Trophoblast cell (in vitro differentiated cells and primary cell): ENCODE measurements around the gene RPL13A. TPM values are rescaled to one million over a fixed set of nuclear protein-coding genes. Genes with fewer than 3 reads are reported as not detected.
A peak's percentile ranks its signal among the peaks of the same experiment; 100 is the strongest.

Experiments
- DNase-seq, 2 donors: peaks; one replicate each; pipeline ENCODE4 v3.0.0-alpha.2; 2016
- H2AFZ ChIP-seq: 2 replicates; pipeline ENCODE4 v1.6.1; 2013; ENCODE audit warnings: low read length, moderate library complexity, mild to moderate bottlenecking; ENCODE audit not compliant: insufficient read depth, poor library complexity
- H2AK5ac ChIP-seq: 2 replicates; pipeline ENCODE4 v1.6.1; 2013; ENCODE audit warnings: mild to moderate bottlenecking, low read length
- H2BK120ac ChIP-seq: 2 replicates; pipeline ENCODE4 v1.6.1; 2013; ENCODE audit warnings: low read length, mild to moderate bottlenecking, moderate library complexity; ENCODE audit not compliant: insufficient read depth, poor library complexity
- H2BK12ac ChIP-seq: 2 replicates; pipeline ENCODE4 v1.6.1; 2013; ENCODE audit warnings: mild to moderate bottlenecking, low read length, moderate library complexity
- H2BK5ac ChIP-seq: 2 replicates; pipeline ENCODE4 v1.6.1; 2013; ENCODE audit warnings: low read length, low read depth, moderate library complexity, mild to moderate bottlenecking; ENCODE audit not compliant: poor library complexity
- H3K14ac ChIP-seq: 2 replicates; pipeline ENCODE4 v1.6.1; 2013; ENCODE audit warnings: mild to moderate bottlenecking, low read length
- H3K18ac ChIP-seq: 2 replicates; pipeline ENCODE4 v1.6.1; 2013; ENCODE audit warnings: mild to moderate bottlenecking, low read length
- H3K23ac ChIP-seq: 2 replicates; pipeline ENCODE4 v1.6.1; 2013; ENCODE audit warnings: low read length
- H3K27ac ChIP-seq: 2 replicates; pipeline ENCODE4 v1.5.1; 2013; ENCODE audit warnings: low read depth, mild to moderate bottlenecking, inconsistent platforms, low read length, moderate library complexity
- H3K27me3 ChIP-seq: 2 replicates; pipeline ENCODE4 v1.6.1; 2013; ENCODE audit warnings: inconsistent platforms, mild to moderate bottlenecking, low read length, moderate library complexity; ENCODE audit not compliant: insufficient read depth
- H3K36me3 ChIP-seq, 2 experiments: 1 replicate in 1 of 2; 2 replicates in 1 of 2; pipeline ENCODE4 v1.6.1; 2013; ENCODE audit warnings: low read length in 2 of 2, mild to moderate bottlenecking in 2 of 2, moderate library complexity in 1 of 2; ENCODE audit not compliant: insufficient read depth in 2 of 2, control insufficient read depth in 1 of 2
- H3K4ac ChIP-seq: 2 replicates; pipeline ENCODE4 v1.6.1; 2013; ENCODE audit warnings: low read depth, mild to moderate bottlenecking, low read length, moderate library complexity
- H3K4me1 ChIP-seq, 2 experiments: 1 replicate in 1 of 2; 2 replicates in 1 of 2; pipeline ENCODE4 v1.6.1; 2013; ENCODE audit warnings: low read length in 2 of 2, mild to moderate bottlenecking in 2 of 2, moderate library complexity in 1 of 2; ENCODE audit not compliant: insufficient read depth in 2 of 2, control insufficient read depth in 1 of 2
- H3K4me2 ChIP-seq: 2 replicates; pipeline ENCODE4 v1.6.1; 2013; ENCODE audit warnings: inconsistent platforms, mild to moderate bottlenecking, low read length, moderate library complexity
- H3K4me3 ChIP-seq: 2 replicates; pipeline ENCODE4 v1.5.1; 2013; ENCODE audit warnings: mild to moderate bottlenecking, low read depth, low read length, inconsistent platforms
- H3K79me1 ChIP-seq: one replicate; pipeline ENCODE4 v1.6.1; 2013; ENCODE audit warnings: low read length
- H3K79me2 ChIP-seq: 2 replicates; pipeline ENCODE4 v1.6.1; 2013; ENCODE audit warnings: low read length, mild to moderate bottlenecking; ENCODE audit not compliant: control insufficient read depth, insufficient read depth, poor library complexity
- H3K9ac ChIP-seq: 2 replicates; pipeline ENCODE4 v1.6.1; 2013; ENCODE audit warnings: mild to moderate bottlenecking, low read length
- H3K9me3 ChIP-seq: 2 replicates; pipeline ENCODE4 v1.6.1; 2013; ENCODE audit warnings: low read depth, mild to moderate bottlenecking, control low read depth, inconsistent platforms, low read length; ENCODE audit not compliant: insufficient read depth
- H4K12ac ChIP-seq: 2 replicates; pipeline ENCODE4 v1.6.1; 2013; ENCODE audit warnings: low read depth, mild to moderate bottlenecking, low read length, moderate library complexity
- H4K8ac ChIP-seq: 2 replicates; pipeline ENCODE4 v1.6.1; 2013; ENCODE audit warnings: low read depth, mild to moderate bottlenecking, low read length, moderate library complexity
- H4K91ac ChIP-seq: one replicate; pipeline ENCODE4 v1.6.1; 2013; ENCODE audit warnings: low read depth, mild to moderate bottlenecking, low read length, moderate library complexity
- WGBS: extraction: QIAGEN DNeasy Blood & Tissue Kit; methylation state at CpG from one replicate; pipeline ENCODE4 v1.1.7; 2013; ENCODE audit warnings: missing lambda C conversion rate; ENCODE audit not compliant: insufficient read length, insufficient coverage; ENCODE audit errors: extremely low coverage; 5-methylcytosine and 5-hydroxymethylcytosine counted together
- polyA plus RNA-seq: library from polyadenylated mRNA; stranded (reverse); fragments of 200-250 nt; gene quantifications from 2 replicates; pipeline ENCODE4 v1.2.3, GENCODE V29; 2013

RPL13A gene
- polyA plus RNA-seq: 4,404 and 4,537 TPM in 2 replicates

GRCh38 chr19:49487277-49488045 is at the start of gene RPL13A:
Gene RPL13A, plus strand, starts transcription at chr19:49487608. Its CDS starts 22 bp downstream, at chr19:49487630.
- Histone ChIP-seq H3K23ac (no peak within 1 kb of the TSS), H2BK5ac (peak within 1 kb of the TSS; percentile 86), H3K18ac (peak within 1 kb of the TSS; percentile 71), H3K4me3 (peak within 1 kb of the TSS; percentile 91), H3K14ac (peak within 1 kb of the TSS; percentile 94), H4K91ac (peak within 1 kb of the TSS; percentile 77), H4K12ac (peak within 1 kb of the TSS; percentile 90), H3K79me1 (peaks cover 11% of the 10 kb centered on the region), H2BK120ac (peak within 1 kb of the TSS; percentile 86), H3K4me2 (peak within 1 kb of the TSS; percentile 82), H3K4me1 (peaks cover 0 to 3% of the 10 kb centered on the region in 2 experiments), H3K27ac (peak within 1 kb of the TSS; percentile 64), H3K36me3 (peaks cover 35 to 40% of the 10 kb centered on the region in 2 experiments), H3K9me3 (peaks cover 4% of the 10 kb centered on the region), H3K79me2 (peaks cover 17% of the 10 kb centered on the region), H2AK5ac (peak within 1 kb of the TSS; percentile 94), H3K27me3 (no peaks in the 10 kb centered on the region), H2AFZ (peak within 1 kb of the TSS; percentile 20), H2BK12ac (no peak within 1 kb of the TSS), H3K4ac (peak within 1 kb of the TSS; percentile 97), H3K9ac (peak within 1 kb of the TSS; percentile 99), H4K8ac (peak within 1 kb of the TSS; percentile 92)
- DNase-seq: peak; percentile 100
- no CpG with 5 or more reads among the region's 57 CpGs for WGBS

- no peak overlapping the region for H2AFZ ChIP-seq
- no peak overlapping the region for H3K23ac ChIP-seq
- no CpG with 5 or more reads among the region's 6 CpGs for WGBS
- H2AK5ac ChIP-seq: no peak overlapping the region
- peaks cover 3% of the 10 kb centered on the region for H3K79me1 ChIP-seq
- no peak overlapping the region for H3K4me3 ChIP-seq
- no peak overlapping the region for H4K12ac ChIP-seq
- H4K8ac ChIP-seq: no peak overlapping the region
- no peak overlapping the region for H3K4me2 ChIP-seq
- H3K18ac ChIP-seq: no peak overlapping the region
- H4K91ac ChIP-seq: no peak overlapping the region
- DNase-seq: no peak
- H3K36me3 ChIP-seq: no peaks in the 10 kb centered on the region
- H3K27me3 ChIP-seq: peaks cover 56% of the 10 kb centered on the region
- H3K27ac ChIP-seq: no peak overlapping the region
- H3K4me1 ChIP-seq: peaks cover 3% of the 10 kb centered on the region in 2 experiments
- no peak overlapping the region for H3K14ac ChIP-seq
- H2BK120ac ChIP-seq: no peak overlapping the region
- no peak overlapping the region for H2BK12ac ChIP-seq
- no peak overlapping the region for H2BK5ac ChIP-seq
- H3K9ac ChIP-seq: no peak overlapping the region
- no peak overlapping the region for H3K4ac ChIP-seq
- peaks cover 20% of the 10 kb centered on the region for H3K9me3 ChIP-seq
- H3K79me2 ChIP-seq: peaks cover 2% of the 10 kb centered on the region
These were observed 49.1 kb upstream of the RPL13A start for GRCh38 chr19:49438261-49438660.

GRCh38 chr19:49439836-49440235 is 47.6 kb upstream of the RPL13A start:
- Histone ChIP-seq H2BK120ac (no peak overlapping the region), H3K23ac (no peak overlapping the region), H3K4me3 (peak overlapping the region; percentile 47), H3K36me3 (no peaks in the 10 kb centered on the region), H3K18ac (no peak overlapping the region), H3K14ac (no peak overlapping the region), H3K4me2 (no peak overlapping the region), H2BK12ac (no peak overlapping the region), H3K4ac (no peak overlapping the region), H2AK5ac (no peak overlapping the region), H3K9me3 (peaks cover 17% of the 10 kb centered on the region), H4K12ac (no peak overlapping the region), H4K8ac (no peak overlapping the region), H3K27me3 (peaks cover 56% of the 10 kb centered on the region), H3K27ac (no peak overlapping the region), H3K4me1 (peaks cover 3% of the 10 kb centered on the region in 2 experiments), H3K79me2 (peaks cover 3% of the 10 kb centered on the region), H3K79me1 (peaks cover 5% of the 10 kb centered on the region), H2AFZ (no peak overlapping the region), H4K91ac (no peak overlapping the region), H3K9ac (no peak overlapping the region), H2BK5ac (no peak overlapping the region)
- WGBS: no CpG with 5 or more reads among the region's 6 CpGs
- DNase-seq: no peak

GRCh38 chr19:49440439-49441209 is 46.8 kb upstream of the RPL13A start:
- WGBS: no CpG with 5 or more reads among the region's 19 CpGs
- H3K18ac ChIP-seq: no peak overlapping the region
- no peak overlapping the region for H3K14ac ChIP-seq
- H3K4me3 ChIP-seq: no peak overlapping the region
- no peak overlapping the region for H3K4me2 ChIP-seq
- H3K36me3 ChIP-seq: no peaks in the 10 kb centered on the region
- H2BK5ac ChIP-seq: no peak overlapping the region
- H4K91ac ChIP-seq: no peak overlapping the region
- no peak overlapping the region for H3K23ac ChIP-seq
- no peak overlapping the region for H3K9ac ChIP-seq
- H3K79me2 ChIP-seq: peaks cover 3% of the 10 kb centered on the region
- peaks cover 10% of the 10 kb centered on the region for H3K9me3 ChIP-seq
- H3K4me1 ChIP-seq: peaks cover 3% of the 10 kb centered on the region in 2 experiments
- H3K27me3 ChIP-seq: peaks cover 56% of the 10 kb centered on the region
- H4K8ac ChIP-seq: no peak overlapping the region
- no peak overlapping the region for H2BK12ac ChIP-seq
- no peak overlapping the region for H3K4ac ChIP-seq
- H3K27ac ChIP-seq: no peak overlapping the region
- H2AK5ac ChIP-seq: no peak overlapping the region
- H2BK120ac ChIP-seq: no peak overlapping the region
- H3K79me1 ChIP-seq: peaks cover 5% of the 10 kb centered on the region
- DNase-seq: no peak
- no peak overlapping the region for H4K12ac ChIP-seq
- H2AFZ ChIP-seq: no peak overlapping the region
